GM10248 (cell line): ENCODE data around the gene BLID.

ENCODE experiments used
- CTCF ChIA-PET: fragments of 300-600 bp; sonication (Branson Sonifier 250); formaldehyde crosslinking; extraction: SDS; loops from one replicate; lab custom pipeline; 2021; ENCODE audit warnings: antibody characterized with exemption; lab: Yijun Ruan, JAX
- POLR2A ChIA-PET: fragments of 350-650 bp; sonication (Branson Sonifier 250); formaldehyde crosslinking; extraction: SDS; loops from one replicate; lab custom pipeline; 2020; ENCODE audit warnings: antibody characterized with exemption; lab: Yijun Ruan, JAX
- DNase-seq: peaks from one replicate; pipeline ENCODE4 v3.0.0; 2012; ENCODE audit errors: extremely low spot score
- TF ChIP-seq, protein P1 (sequence below): IDR thresholded peaks from 2 replicates; pipeline ENCODE4 v1.5.1; 2012; ENCODE audit warnings: mild to moderate bottlenecking, low read depth; ENCODE audit errors: extremely low read depth, missing control alignments, control extremely low read depth

Gene BLID

DNA sequence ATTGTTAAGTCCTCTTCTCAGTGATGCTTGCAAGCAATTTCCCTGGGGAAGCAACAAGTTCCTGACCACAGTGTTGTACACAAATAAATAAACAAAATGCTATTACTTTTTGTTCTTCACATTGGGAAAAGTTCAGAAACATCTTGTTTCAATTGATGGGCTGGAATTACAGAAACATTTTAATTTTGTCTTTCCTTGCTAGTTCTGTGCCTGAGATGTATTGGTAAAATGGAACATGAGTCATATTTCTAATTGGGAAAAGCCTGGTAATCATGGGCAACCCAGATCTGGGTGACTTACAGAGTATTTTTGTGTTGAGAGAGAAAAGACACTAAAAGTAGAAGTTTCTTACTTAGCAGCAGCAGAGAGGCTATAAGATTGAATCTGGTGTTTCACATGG is 576 bp upstream of the BLID start:
- POLR2A ChIA-PET = no interaction called here
- CTCF ChIA-PET = no interaction called here
- DNase-seq = no peak
- TF ChIP-seq, protein P1, sequence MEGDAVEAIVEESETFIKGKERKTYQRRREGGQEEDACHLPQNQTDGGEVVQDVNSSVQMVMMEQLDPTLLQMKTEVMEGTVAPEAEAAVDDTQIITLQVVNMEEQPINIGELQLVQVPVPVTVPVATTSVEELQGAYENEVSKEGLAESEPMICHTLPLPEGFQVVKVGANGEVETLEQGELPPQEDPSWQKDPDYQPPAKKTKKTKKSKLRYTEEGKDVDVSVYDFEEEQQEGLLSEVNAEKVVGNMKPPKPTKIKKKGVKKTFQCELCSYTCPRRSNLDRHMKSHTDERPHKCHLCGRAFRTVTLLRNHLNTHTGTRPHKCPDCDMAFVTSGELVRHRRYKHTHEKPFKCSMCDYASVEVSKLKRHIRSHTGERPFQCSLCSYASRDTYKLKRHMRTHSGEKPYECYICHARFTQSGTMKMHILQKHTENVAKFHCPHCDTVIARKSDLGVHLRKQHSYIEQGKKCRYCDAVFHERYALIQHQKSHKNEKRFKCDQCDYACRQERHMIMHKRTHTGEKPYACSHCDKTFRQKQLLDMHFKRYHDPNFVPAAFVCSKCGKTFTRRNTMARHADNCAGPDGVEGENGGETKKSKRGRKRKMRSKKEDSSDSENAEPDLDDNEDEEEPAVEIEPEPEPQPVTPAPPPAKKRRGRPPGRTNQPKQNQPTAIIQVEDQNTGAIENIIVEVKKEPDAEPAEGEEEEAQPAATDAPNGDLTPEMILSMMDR = no peak

DNA sequence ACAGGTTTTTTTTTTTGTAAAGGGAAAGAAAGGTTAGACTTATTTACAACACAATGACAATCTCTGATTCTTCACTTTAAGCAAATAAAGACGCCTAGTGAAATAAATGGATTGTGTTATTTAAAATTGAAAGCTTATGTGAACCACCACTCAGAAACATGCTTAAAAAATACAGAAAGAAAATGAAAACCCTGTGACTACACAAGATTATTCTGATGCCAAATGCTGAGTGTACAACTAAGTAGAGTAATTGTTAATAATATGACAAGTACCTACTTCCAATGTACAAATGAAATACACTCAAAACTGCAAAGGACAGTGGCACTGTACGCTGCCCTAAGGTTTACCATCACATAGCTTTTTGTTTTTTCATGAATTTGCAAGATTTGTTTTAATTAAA is 1.0 kb downstream of the BLID start:
- DNase-seq = no peak
- TF ChIP-seq, protein P1 = no peak
- POLR2A ChIA-PET = no interaction called here
- CTCF ChIA-PET = interaction anchor here (1.0 to 1.3 kb wide), 3 partner anchors 10 to 132 kb away, joined by 3 to 5 read pairs (median 4); no protein-coding TSS in a partner anchor

DNA sequence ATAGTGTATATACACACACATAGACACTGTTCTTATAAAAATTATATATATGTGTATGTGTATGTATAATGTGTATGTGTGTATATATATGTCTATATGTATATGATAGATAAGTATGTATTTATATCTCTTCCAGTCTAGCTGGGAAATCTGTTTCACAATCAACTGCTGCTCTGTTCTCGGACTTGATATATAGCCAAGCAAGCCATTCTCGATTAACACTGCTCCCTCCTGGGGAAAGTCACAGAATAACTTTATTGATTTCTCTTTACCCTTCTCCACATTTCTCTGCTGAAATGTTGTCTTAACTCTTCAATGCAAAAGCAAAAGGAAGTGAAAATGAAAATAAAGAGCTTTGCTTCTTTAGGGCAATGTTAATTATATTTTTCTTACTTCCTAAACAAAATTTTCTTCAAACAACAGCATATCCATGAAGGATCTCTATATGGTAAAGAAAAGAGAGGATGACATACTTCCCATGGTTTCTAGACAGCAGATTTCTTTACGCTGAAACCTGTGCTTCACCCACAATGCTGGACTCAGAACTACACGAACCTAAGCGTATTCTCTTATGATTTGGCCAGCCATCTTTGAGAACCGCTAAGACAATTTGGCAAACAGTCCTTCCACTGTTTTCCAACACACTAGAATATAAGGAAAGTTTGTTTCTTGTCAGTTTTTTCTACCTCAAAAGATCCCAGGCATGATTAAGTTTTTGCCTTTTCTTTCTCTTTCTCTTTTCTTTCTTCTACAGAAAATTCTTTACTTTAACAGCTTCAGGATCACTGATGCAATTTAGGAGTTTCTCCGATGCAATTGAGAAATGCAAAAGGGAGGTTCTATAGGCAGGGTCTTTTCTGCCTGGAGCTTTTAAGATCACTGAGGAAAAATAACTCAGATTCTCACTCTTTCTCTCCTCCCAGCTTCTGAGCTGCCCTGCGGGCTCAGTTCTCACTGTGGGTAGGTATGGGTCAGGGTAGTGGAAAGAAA is 1.9 kb downstream of the BLID start:
- POLR2A ChIA-PET = no interaction called here
- DNase-seq = no peak
- CTCF ChIA-PET = interaction anchor here (1.0 to 1.3 kb wide), 4 partner anchors 11 to 133 kb away, joined by 3 to 5 read pairs (median 4); no protein-coding TSS in a partner anchor
- TF ChIP-seq, protein P1 = no peak

DNA sequence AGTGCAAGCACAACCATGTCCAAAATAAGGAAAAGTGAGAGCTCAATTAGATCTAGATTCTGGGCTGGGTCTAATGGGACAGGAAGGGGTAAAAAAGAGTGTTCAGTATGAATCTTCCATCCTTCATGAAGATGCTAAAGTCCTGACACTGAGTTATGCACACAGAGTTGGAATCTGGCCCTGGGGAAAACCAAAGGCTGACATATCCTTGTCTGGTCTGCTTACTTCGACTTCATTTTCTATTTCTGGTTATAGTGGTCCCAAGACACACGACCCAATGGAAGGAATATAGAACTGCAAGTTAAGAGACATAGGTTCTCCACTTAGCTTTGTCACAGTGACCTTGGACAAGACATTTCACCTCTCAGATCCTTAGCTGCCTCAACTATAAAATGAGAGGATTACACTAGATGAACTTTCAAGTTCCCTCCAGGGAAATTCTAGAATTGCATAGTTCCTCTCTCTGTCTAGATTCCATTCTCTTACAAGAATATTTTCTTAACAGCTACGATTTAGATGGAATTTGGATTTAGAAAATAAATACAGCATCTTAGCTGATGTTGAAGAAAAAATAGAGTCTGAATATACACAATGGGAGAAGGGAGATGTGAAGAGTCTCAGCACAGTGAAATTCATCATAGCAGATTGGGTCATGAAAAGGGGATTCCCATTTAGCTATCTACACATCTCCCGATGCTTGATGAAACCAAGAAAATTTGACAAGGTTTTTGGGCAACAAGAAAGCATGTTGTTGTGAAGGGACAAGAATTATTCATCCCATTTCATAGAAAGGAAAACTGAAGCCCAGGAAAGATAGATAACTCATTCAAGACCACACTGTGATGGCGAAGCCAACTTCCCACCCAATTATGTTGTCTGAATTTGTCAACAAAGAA is 3.3 kb downstream of the BLID start:
- TF ChIP-seq, protein P1 = no peak
- no peak for DNase-seq
- ChIA-PET POLR2A (no interaction called here), CTCF (interaction anchor here (0.9 to 1.2 kb wide), 2 partner anchors 16 to 51 kb away, joined by 3 read pairs; no protein-coding TSS in a partner anchor)

DNA sequence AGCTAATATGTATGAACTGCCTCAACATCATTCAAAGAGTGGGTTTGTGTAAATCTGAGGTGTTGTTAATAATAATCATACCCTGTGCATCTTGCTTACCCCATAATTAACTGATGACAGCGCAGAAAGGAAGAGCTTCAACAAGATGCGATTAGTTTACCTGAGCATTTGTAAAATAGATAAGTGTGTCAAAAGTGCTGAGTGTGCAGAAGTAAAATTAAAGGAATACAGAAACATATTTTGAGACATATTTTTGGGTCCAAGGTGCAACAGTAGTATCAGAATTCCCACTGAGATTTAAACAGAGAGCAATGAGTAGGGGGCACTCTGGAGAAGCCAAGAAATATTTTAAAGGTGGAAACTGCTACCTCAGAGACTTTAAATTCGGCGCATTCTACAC is 6.1 kb downstream of the BLID start:
- no peak for DNase-seq
- TF ChIP-seq, protein P1 = no peak
- CTCF ChIA-PET = no interaction called here
- POLR2A ChIA-PET = no interaction called here

DNA sequence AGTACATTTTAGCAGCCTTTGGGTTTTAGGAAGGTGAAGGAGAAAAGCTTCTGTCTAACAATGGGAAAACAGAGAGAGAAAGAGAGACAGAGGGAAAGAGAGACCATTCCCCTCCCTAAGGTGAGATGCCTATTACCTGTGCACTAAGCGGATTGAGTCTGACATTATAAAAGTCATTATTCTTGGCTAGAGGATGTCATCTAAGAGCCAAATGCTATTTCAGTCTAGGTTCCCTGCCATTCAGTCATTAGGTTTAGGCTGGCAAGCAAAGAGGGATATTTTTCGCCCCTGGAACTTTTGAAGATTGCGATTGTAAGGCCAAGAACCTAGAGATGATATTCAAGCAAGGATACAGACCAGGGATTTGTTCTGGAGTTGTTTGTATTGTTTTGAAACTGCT is 7.2 kb downstream of the BLID start:
- TF ChIP-seq, protein P1 = no peak
- ChIA-PET POLR2A (no interaction called here), CTCF (interaction anchor here (0.8 to 1.4 kb wide), 6 partner anchors 9 to 858 kb away, joined by 3 to 5 read pairs (median 3); no protein-coding TSS in a partner anchor)
- no peak for DNase-seq
